ENCODE measurements around the gene ARHGAP4.
A peak's percentile ranks its signal among the peaks of the same experiment; 100 is the strongest.

The ARHGAP4 gene

DNA sequence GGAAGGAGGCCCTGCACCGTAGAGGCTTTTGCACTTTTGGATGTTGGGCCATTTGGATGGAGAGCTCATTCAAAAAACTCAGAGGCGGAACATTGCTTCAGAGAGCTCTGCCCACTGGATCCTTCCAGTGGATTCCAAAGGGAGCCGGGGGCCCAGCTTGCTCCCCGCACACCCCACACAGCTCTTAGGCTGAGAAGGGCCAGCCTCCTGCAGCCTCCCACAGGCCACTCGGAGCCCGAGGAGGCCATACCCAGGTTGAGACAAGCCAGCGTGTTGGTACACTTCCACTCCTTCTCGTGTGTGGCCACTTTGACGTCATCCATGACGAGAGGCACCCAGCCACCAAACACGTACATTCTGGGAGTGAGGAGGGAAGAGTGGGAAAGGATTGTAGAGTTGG lies 35.2 kb upstream of the ARHGAP4 start:
- DNase-seq = no peak

DNA sequence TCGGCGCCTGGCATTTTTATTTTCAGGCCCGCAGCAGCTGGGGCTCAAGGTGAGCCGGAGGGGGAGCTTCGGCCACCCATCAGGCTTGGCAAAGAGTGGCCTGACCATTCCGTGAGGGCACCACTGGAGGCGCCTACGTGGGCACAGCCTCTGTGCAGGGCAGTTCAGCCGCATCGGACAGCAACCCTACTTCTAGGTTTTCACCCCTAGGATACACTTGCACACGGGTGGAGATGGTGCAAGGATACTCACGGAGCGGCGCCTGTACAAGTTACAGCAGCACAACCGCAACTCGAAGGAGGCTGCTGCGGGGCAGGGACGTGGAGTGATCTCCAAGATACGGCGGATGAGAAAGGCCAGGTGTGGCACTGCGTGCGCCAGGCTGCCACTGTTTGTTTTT lies 34.7 kb upstream of the ARHGAP4 start:
- DNase-seq = no peak

DNA sequence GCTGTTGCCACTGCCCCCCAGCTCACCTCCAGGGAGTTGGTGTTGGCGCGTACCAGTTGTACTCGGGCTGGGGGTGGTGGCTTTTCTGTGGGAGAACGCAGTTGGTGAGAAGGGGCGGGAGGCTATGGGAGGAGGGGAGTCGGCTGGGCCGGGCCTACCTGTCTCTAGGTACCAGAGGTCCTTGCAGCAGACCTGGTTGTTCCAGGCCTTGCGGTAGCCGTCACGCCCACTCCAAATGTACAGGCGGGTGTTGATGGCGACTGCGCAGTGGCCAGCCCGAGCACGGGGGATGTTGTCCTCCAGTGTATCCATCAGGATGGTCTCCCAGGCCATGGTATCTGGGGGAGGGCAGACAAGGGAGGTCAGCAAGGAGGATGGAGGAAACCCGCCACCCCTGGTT lies 34.0 kb upstream of the ARHGAP4 start:
- DNase-seq = no peak

DNA sequence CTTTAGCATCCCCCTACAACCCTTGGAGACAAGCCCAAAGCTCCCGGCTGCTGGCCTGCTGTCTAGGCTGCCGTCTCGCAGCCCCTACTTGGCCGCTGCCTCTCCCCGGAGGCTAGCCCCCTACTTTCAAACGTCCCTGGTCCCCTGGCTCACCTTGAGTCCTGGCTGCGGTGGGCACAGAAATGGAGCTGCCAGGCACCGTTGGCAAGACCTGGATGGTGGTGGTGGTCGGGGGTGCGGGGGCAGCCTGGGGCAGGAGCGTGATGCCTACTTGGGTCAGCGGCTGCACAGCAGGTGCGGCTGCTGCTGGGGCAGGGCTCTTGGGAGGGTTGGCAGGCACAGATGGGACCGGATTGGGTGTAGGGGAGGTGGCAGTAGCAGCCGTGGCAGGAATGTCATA lies 33.6 kb upstream of the ARHGAP4 start:
- no peak for DNase-seq

DNA sequence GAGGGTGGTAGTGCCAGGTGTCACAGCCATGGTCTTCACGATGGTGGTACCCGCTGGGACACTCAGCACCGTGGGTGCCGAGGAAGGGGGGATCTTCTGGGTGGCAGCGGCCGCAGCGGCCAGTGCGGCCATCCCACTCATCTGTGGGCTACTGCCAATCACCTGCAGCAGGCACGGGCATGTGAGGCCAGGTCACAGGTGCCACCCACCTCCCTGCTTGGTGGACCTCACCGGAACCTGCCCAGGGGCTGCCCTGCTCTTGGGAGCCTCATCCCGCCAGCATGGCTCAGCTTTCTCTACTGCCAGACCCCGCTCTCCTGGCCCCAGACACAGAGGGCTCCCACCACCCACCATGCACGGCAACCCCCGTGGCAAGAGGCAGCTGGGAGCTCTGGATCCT lies 32.5 kb upstream of the ARHGAP4 start:
- no peak for DNase-seq

DNA sequence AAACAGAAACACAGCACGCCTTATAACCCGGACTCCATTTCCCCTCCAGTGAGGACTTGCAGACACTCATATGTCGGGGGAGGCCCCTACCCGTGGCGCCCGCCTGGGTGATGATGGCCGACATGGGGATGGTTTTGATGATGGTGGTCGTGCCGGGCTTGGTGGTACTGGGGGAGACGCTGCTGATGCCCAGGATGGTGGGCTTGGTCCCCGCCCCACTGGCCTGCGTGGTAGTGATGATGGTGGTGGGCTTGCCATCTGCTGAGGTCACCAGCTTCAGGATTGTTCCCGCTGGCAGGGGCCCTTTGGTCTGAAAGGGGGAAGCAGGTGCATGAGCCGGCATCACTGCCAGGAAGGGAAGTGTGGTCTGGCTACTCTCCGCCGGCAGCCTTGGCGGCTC lies 31.2 kb upstream of the ARHGAP4 start:
- no peak for DNase-seq

DNA sequence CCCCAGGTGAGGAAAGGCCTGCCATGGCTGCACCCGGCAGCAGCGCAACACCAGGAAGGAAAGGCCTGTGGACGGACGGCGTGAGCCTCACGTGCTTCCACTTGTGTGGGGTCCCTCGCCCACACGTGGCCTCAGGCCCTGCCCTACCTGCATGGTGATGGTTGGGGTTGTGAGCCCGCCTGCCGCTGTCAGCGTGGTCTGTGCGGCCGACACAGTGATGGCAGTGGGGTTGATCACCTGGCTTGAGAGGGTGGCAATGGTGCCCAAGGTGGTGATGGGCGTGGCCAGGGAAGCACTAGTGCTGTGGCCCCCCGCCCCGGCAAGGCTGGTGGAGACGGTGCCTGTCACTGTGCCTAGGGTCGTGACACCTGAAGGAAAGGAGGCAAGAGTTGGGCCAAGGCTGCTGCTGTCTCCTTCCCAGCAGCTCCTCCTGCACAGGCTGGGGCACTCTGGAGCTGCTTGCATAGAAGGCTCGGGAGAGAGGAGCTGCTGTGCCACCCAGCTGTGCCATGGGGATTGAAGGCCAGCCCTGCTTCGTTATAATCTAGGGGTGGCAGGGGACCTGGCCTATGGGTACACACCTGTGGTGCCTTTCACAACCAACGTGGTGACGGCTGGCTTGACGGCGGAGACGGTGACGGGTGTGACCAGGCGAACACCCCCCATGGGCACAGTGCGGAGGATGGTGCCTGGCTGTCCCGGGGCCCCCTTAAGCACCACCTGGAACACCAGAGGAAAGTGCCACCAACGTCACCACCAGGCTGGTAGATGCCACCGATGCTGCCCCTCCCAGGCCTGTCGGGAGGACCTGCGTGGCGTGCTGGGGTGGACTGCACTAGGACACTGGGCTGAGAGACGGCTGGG lies 30.2 kb upstream of the ARHGAP4 start:
- no peak for DNase-seq

DNA sequence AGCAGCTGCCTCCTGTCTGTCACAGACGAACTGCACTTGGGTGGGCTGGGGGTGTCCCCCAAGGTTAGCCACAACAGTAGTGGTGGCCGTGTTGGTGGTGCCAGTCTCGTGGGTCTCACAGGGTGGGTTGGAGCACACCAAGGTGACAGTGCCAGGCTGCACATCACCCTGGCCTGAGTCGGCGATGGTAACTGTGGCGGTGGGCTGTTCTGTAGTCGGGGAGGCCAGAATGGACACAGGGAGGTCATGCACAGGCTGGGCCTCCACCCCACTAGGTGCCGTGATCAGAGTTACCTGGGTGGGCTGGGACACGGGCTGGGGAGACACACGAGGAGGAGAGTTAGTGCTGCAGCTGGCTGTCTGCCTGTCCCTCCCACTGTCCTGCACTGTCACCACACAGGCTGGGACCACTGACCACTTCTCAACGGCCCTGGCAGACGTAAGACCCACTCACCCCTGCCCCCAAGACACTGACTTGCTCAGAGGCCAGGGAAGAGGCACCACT lies 29.2 kb upstream of the ARHGAP4 start:
- no peak for DNase-seq

DNA sequence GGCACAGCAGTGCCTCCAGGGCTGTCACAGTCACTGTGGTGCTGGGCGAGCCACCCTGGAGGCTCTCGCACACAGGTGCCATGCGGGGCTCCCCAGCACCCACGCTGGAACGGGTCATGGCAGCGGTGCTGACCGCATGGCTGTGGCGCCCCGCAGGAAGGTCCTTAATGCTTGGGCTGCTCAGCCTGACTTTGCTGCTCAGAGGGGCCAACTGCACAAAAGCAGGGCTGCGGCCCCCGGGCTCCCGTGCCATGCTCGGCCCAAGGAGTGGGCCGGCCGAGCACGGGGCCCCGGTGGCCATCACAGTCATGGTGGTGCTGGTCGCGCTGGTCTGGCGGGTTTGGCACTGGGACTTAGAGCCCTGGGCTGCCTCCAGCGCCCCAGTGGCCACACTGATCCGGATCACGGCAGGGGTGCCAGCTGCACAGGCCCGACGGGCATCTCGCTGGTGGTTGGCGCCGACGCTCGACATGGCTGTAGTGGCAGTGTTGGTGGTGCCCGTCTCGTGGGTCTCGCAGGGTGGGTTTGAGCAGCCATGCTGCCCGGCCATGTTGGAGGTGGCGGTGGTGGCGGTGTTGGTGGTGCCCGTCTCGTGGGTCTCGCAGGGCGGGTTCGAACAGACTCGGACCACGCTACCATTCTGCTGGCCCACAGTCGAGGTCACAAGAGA lies 28.6 kb upstream of the ARHGAP4 start:
- no peak for DNase-seq

DNA sequence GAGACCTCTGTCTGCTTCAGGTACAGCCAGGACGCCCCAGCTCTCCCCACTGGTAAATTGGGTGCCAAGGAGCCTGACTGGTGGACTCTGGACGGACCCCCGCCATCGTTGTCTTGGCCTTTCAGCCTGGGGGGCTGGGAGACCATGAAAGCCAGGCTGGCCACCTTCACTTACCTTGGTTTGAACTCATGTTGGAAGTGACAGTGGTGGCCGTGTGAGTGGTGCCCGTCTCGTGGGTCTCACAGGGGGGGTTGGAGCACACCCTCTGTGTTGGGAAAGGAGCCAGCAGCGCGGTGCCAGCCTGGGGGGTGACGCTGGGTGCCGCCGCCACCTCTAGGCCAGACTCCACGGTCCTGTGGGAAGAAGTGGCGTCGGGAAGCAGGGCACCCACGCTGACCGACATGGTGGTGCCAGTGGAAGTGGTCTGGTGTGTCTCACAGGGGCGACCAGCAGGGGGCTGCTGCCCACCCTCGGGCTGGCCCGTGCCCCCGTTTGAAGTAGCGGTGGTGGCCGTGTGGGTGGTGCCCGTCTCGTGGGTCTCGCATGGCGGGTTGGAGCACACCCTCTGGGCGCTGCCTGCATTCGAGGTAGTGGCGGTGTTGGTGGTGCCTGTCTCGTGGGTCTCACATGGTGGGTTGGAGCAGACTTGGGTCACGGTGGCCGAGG lies 28.0 kb upstream of the ARHGAP4 start:
- no peak for DNase-seq

DNA sequence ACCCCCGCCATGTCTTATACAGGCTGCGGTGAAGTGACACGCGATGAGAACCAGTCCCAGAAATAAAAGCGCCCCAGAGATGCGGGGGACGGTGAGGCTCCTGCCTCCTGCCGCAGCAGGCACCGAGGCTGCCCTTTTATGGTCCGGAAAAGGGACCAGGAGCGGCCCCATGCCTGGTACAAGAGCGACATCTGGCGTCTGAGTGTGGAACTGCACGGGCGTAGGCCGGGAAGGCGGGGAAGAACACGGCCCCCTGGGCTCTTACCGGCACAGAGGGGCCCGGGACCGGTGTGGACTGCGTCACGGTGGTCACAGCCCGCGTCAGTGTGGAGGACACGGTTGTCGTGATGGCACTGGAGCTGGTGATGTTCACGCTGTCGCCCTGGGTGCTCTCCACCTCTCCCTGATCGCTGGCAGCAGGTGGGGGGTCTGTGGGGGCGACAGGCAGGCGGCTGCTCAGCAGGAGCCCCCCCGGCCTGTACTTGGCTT lies 27.3 kb upstream of the ARHGAP4 start:
- DNase-seq = peak; percentile 87

DNA sequence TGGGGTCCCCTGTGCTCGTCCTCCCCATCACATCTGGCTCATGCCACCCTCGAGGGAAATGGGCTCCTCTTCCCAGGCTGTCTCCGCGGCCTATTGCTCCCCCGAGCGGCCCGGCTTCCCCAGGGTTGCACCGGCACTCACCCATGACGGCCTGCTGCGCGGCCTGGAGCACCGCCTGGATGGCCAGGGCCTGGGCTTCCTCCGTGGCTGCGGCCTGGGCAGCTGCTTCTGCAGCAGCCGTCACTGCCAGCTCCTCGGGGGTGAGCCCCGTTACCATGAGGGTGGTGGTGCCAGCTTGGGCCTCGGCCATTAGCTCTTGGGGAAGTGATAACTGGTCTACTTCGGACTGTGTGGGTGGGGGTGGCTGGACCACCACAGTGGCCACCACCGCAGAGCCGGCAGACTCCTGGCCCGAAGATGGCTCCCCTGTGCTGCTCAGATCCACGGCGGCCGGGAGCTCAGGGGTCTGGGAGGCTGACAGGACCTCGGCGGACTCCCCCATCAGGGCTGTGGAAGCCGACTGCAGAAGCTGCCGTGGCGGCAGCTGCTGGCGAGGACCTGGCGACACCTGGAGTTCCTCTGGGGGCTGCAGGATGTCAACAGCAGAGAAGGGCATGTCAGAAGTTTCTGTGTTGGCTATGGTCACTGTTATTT lies 26.4 kb upstream of the ARHGAP4 start:
- DNase-seq = no peak

DNA sequence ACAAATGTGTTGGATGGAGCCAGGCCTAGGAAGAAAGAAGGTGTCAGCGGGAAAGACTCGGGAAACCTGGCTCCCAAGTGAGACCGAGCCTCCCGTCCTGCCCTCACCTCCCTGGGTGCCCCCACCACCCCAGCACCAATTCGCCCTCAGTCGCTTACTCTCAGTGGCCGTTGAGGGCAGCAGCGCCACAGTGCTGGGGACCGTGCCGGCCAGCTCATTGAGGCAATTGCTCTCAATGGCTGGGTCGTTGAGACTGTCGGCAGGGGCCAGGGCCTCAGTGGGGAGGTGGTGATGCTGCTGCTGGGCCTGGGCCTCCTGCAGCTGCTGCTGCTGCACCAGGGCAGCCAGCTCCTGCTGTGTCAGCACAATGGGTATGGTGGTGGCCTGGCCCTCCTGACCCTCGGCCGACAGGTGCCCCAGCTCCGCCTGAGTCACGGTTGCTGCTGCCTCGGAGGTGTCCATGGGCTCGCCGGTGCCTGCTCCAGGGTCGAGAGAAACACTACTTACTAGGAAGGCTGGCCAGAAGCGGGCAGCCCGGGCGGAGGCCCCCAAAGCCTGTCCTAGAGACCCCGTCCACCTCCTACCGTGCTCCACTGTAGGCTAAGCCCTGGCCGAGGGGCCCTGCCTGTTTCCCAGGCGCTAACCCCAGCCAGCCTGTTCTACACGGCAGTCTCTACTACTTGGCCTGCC lies 25.8 kb upstream of the ARHGAP4 start:
- no peak for DNase-seq

DNA sequence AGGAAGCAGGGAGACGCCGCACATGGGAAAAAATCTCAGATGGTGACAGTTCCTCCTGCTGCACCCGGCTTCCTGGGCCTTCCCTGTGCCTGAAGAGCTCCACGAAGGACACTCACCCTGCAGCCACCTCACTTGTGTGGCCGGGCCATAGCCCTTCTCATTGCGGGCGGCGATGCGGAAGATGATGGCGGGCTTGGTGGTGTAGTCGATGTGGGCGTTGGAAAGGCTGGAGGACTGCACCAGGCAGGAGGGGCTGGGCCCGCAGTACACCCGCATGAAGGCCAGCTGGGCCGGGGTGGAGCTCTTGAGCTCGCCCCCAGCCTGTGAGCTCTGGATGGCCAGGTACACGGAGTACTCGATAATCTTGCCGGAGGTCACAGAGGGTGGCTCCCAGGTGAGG lies 24.1 kb upstream of the ARHGAP4 start:
- no peak for DNase-seq

DNA sequence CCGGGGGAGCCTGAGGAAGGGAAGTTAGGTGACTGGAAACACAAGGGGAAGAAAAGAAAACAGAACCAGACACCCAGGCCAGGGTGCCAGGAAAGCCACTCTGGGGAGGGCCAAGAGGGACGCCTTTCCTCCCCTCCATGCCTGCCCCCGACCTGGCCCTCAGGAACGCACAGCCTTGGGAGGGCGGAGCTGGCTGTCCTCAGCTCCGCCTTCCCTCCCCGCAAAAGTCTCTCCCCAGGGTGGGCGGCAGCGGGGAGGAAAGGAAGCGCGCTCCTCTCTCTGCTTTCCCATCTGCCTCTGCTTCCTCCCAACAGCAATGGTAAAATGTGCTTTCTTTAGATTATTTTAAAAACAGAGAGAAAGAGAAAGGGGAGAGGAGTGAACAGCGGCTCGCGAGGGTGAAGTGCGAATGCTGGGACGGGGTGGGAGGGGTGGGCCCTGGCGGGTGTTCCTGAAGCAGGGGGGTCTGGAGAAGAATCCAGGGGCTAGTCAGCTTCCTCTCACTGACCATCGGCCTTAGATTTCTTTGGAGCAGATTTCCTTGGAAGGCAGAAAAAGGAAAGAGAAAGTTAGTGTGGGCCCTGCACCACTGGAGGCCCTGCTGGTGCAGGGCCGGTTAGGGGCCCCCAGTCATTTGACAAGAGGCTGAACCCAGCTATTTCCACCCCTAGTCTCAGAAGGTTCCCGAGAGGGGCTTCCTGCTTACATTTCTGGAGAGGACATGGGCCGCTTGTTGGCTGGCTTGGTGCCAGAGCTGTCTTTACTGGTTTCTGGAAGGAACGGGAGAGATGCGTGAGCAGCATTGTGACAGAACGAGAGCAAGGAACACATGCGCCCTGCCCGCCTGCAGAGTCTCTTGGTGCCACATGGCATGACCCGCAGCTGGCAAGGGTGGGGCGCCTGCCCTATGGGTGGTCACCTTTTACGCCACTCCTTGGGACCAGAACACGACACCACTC lies 23.1 kb upstream of the ARHGAP4 start:
- DNase-seq = no peak

DNA sequence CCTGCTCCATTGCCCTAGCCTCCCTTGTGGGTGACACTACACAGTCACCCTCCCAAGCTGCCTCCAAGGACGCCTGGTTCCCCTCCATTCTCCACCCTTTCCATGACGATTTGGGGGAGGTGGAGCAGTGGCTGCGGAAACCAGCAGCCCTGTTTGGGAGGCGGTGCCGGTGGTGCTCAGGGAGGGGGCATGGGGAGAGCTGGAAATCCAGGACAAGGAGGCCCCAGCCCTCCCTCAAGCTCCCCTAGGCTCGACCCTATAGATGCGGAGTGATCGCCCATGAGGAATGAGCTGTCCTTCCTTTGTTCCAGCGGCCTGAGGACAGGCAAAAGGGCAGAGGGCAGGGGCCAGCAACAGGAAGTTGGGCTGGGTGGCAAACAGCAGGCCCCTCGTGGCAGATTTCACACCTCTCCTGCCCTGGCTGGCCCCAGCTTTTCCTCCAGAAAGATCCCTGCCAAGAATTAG lies 22.0 kb upstream of the ARHGAP4 start:
- no peak for DNase-seq

DNA sequence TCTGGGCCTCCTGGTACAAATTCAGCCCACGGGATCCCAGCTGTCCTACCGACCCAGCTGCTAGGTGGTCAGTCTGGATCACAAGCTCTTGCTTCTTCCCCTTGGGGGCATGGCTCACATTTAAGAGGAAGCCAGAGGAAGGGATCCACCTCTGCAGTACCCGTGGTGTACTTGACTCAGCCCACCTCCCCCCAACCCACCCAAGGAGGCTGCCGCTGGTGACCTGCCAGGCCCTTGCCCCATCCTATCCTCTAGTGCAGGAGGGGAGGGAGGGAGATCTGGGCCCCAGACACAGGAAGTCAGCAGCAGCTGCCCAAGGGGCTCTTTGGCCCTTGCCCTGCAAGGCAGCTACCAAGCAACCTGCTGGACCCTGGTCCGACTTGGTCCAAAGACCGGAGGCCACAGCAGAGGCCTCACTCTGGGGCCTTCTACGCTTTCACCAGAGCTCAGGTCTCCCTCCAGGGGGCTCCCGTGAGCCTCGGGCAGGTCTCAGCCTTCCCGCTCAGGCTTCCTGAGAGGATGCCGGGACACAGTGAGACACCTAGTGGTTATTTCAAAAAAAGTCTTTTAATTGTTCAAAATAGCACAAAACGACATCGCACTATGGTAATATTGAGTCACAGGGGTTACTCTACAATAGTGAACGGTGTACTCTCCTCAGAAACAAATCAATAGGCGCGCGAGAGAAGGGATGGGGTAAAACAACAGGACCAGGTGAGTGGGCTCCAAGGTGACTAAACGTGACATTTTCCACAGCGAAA lies 21.1 kb upstream of the ARHGAP4 start:
- peak; percentile 81 for DNase-seq

DNA sequence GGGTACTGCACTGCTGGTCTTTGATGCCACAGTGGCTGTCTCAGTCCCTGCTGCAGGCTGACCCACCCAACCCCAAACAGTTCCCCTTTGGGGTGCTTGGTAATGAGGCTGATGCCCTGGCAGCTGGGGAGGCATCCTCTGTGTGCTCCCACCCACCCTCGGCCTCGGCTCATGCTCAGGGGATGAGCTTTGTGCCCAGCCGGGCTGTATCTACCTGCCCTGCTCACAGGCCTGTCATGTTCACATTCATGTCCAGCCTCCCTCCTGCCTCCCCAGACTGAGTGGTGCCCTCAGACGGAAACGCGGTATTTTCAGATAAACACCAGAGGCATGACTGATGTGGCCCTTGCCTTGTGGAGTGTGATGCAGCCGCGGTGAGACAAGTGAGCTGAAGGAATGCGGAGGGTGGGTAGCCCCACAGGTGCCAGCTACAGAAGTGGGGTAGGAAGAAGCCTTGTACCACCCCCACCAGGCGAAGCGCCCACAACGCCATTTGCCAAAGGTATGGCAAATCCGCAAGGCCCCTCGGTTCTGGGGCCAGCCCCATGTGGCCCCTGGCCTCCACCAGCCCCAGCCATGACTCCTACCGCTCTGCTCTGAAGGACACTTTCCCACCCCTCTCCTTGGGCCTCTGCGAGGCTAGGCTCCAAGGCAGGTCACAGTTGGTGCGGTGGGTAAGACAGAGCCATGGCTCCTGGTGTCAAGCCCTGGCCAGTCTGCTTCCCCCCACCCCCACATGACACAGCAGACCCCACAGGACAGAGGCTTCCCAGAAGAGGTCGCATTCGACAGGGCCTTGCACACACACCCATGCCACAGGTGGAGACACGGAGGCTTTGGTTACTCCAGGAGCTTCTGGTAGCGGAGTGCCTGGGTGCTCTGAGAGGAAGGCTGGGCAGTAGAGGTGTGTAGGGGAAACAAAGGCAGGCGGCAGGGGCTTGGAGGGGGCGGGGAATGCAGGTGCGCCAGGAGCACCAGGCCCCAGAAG lies 20.2 kb upstream of the ARHGAP4 start:
- no peak for DNase-seq

DNA sequence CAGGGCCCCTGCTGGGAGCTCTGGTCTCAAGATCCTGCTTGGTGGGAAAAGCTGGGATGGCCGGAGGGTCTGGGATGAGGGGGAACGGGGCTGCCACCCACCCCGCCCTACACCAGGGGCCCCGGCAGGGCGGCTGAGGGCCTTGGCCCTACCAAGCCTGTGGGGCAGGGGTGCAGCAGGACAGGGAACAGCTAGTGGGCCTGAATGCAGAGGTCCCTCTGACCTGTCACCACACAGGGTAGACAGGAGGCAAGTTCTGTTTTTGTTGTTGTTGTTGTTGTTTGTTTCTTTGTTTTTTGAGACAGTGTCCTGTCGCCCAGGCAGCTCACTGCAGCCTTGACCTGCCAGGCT lies 18.7 kb upstream of the ARHGAP4 start:
- DNase-seq = no peak

Measured in activated T-cell treated with anti-CD3 and anti-CD28 coated beads, Interleukin-2, amount 50 U/mL, for 1 hour (primary cell).